Tibial nerve (tissue), 4 donors: ENCODE data around the gene EPC2. TPM values are rescaled to one million over a fixed set of nuclear protein-coding genes. Genes with fewer than 3 reads are reported as not detected.

Experiments
- DNase-seq, 2 donors: peaks; one replicate each; pipeline ENCODE4 v3.0.0-alpha.2; 2019; ENCODE audit warnings: low spot score in 2 of 2
- H3K27ac ChIP-seq, 4 donors: fragments of 200-600 bp; sonication (generic) in 3 of 4; one replicate each; pipeline ENCODE4 v1.5.1; 2017 to 2019; ENCODE audit warnings: mild to moderate bottlenecking in 1 of 4
- H3K27me3 ChIP-seq, 2 donors: fragments of 200-600 bp; sonication (generic) in 1 of 2; one replicate each; pipeline versions ENCODE4 v1.5.1 to v1.6.0; 2017 to 2019
- H3K36me3 ChIP-seq, 3 donors: fragments of 200-600 bp; sonication (generic); one replicate each; pipeline ENCODE4 v1.5.1; 2018 to 2019
- H3K4me1 ChIP-seq, 4 donors: fragments of 200-600 bp; sonication (generic) in 3 of 4; one replicate each; pipeline ENCODE4 v1.5.1; 2017 to 2019
- H3K4me3 ChIP-seq, 4 donors: fragments of 200-600 bp; sonication (generic) in 3 of 4; one replicate each; pipeline ENCODE4 v1.5.1; 2017 to 2019; ENCODE audit warnings: mild to moderate bottlenecking in 1 of 4, moderate library complexity in 1 of 4
- H3K9me3 ChIP-seq, 4 donors: fragments of 200-600 bp; sonication (generic) in 3 of 4; one replicate each; pipeline ENCODE4 v1.5.1; 2017 to 2019
- CTCF ChIP-seq, 5 experiments: fragments of 200-600 bp in 3 of 5; fragments of 450-650 bp in 2 of 5; sonication (generic) in 3 of 5; IDR thresholded peaks; one replicate each; pipeline ENCODE4 v1.5.1; 2016 to 2019; ENCODE audit warnings: antibody characterized with exemption in 5 of 5, mild to moderate bottlenecking in 3 of 5, moderate library complexity in 2 of 5
- EP300 ChIP-seq, 2 donors: sonication (generic); formaldehyde crosslinking; IDR thresholded peaks; one replicate each; pipeline ENCODE4 v1.6.1; 2017; ENCODE audit warnings: antibody characterized with exemption in 2 of 2, mild to moderate bottlenecking in 1 of 2
- POLR2A ChIP-seq, 2 donors: fragments of 450-650 bp; IDR thresholded peaks; one replicate each; pipeline ENCODE4 v1.6.1; 2017; ENCODE audit warnings: antibody characterized with exemption in 2 of 2, mild to moderate bottlenecking in 2 of 2, moderate library complexity in 2 of 2
- WGBS, 2 donors: methylation state at CpG; one replicate each; pipeline ENCODE4 v1.1.5; 2018; 5-methylcytosine and 5-hydroxymethylcytosine counted together
- total RNA-seq, 4 donors: library from RNA; depleted of rRNA; stranded (reverse); fragments of >200 nt; gene quantifications; one replicate each; pipeline ENCODE4 v1.1.0, GENCODE V29; 2016

The EPC2 gene
- total RNA-seq, 4 donors from 2014 or later = 23.4 to 26.5 (median 25.3) TPM

- WGBS, 2 donors = 22 to 29% methylated on average over 6 of the region's 6 CpGs
- H3K27ac ChIP-seq = peak overlapping the region in 3 of 4 donors; percentile 17 to 71 (median 49)
Observed at GRCh38 chr2:148614322-148615049, 30.1 kb upstream of the EPC2 start.

GRCh38 chr2:148615381-148615841 lies 29.1 kb upstream of the EPC2 start:
- WGBS, 2 donors = 24 to 26% methylated on average over 3 of the region's 3 CpGs
- no peak for DNase-seq
- Histone ChIP-seq H3K36me3 (no peaks in the 10 kb centered on the region), H3K27me3 (no peaks in the 10 kb centered on the region), H3K4me3 (no peak overlapping the region), H3K9me3 (no peaks in the 10 kb centered on the region), H3K4me1 (peaks cover 0 to 31% (median 19%) of the 10 kb centered on the region in 4 donors), H3K27ac (peak overlapping the region in 2 of 4 donors; percentile 49 to 71)
- TF ChIP-seq POLR2A (IDR thresholded peaks at IDR 0.05) = no peak
- TF ChIP-seq EP300 (IDR thresholded peaks at IDR 0.05) = no peak
- TF ChIP-seq CTCF (IDR thresholded peaks at IDR 0.05) = no peak

More at GRCh38 chr2:148614322-148615049, 30.1 kb upstream of the EPC2 start:
- no peak overlapping the region for H3K4me3 ChIP-seq
- H3K36me3 ChIP-seq = no peaks in the 10 kb centered on the region
- DNase-seq = peak in 1 of 2 donors; percentile 12
- no peaks in the 10 kb centered on the region for H3K27me3 ChIP-seq
- TF ChIP-seq CTCF (IDR thresholded peaks at IDR 0.05) (no peak), POLR2A (IDR thresholded peaks at IDR 0.05) (no peak), EP300 (IDR thresholded peaks at IDR 0.05) (peak in 1 of 2 donors; percentile 32)
- peaks cover 0 to 31% (median 19%) of the 10 kb centered on the region in 4 donors for H3K4me1 ChIP-seq
- H3K9me3 ChIP-seq = no peaks in the 10 kb centered on the region

GRCh38 chr2:148616662-148617061 lies 27.9 kb upstream of the EPC2 start:
- Histone ChIP-seq H3K27me3 (no peaks in the 10 kb centered on the region), H3K27ac (no peak overlapping the region), H3K36me3 (no peaks in the 10 kb centered on the region), H3K4me1 (peaks cover 0 to 31% (median 19%) of the 10 kb centered on the region in 4 donors), H3K9me3 (no peaks in the 10 kb centered on the region), H3K4me3 (no peak overlapping the region)
- TF ChIP-seq POLR2A (IDR thresholded peaks at IDR 0.05) = no peak
- no peak for TF ChIP-seq EP300 (IDR thresholded peaks at IDR 0.05)
- DNase-seq = no peak

- H3K4me1 ChIP-seq = peaks cover 0 to 31% (median 19%) of the 10 kb centered on the region in 4 donors
- TF ChIP-seq POLR2A (IDR thresholded peaks at IDR 0.05) (no peak), CTCF (IDR thresholded peaks at IDR 0.05) (no peak), EP300 (IDR thresholded peaks at IDR 0.05) (no peak)
- H3K36me3 ChIP-seq = no peaks in the 10 kb centered on the region
- no peaks in the 10 kb centered on the region for H3K9me3 ChIP-seq
- no peak overlapping the region for H3K27ac ChIP-seq
- no peaks in the 10 kb centered on the region for H3K27me3 ChIP-seq
- 74 to 76% methylated on average over 5 of the region's 5 CpGs for WGBS, 2 donors
- DNase-seq = no peak
- no peak overlapping the region for H3K4me3 ChIP-seq
Observed at GRCh38 chr2:148617219-148617618, 27.3 kb upstream of the EPC2 start.

- peaks cover 0 to 17% (median 8%) of the 10 kb centered on the region in 4 donors for H3K4me1 ChIP-seq
- no peak overlapping the region for H3K4me3 ChIP-seq
- no peaks in the 10 kb centered on the region for H3K9me3 ChIP-seq
- H3K27me3 ChIP-seq = no peaks in the 10 kb centered on the region
- no peak for DNase-seq
- no peak overlapping the region for H3K27ac ChIP-seq
- 73 to 74% methylated on average over 4 of the region's 4 CpGs for WGBS, 2 donors
- H3K36me3 ChIP-seq = no peaks in the 10 kb centered on the region
- TF ChIP-seq EP300 (IDR thresholded peaks at IDR 0.05) (no peak), POLR2A (IDR thresholded peaks at IDR 0.05) (no peak), CTCF (IDR thresholded peaks at IDR 0.05) (no peak)
Observed at GRCh38 chr2:148619560-148620195, 24.9 kb upstream of the EPC2 start.
